ENCODE results near the gene KYAT1.

GRCh38 chr9:128916745-128917144 lies 35.0 kb upstream of the KYAT1 start:
- no peak for TF ChIP-seq EZH2 (IDR thresholded peaks at IDR 0.05)
- no peak for TF ChIP-seq POLR2AphosphoS5 (IDR thresholded peaks at IDR 0.05; ENCODE audit: borderline replicate concordance, low read depth, low read length)
